WTC11 (cell line): ENCODE measurements around the gene ST6GALNAC1.

Experiments used
- CREB1 ChIP-seq: sonication (generic); formaldehyde crosslinking; IDR thresholded peaks from 2 replicates; pipeline ENCODE4 v1.8.0; 2023; ENCODE audit warnings: mild to moderate bottlenecking, missing genetic modification reagents
- IRF2 ChIP-seq: sonication (generic); formaldehyde crosslinking; IDR thresholded peaks from 2 replicates; pipeline ENCODE4 v1.8.0; 2022; ENCODE audit warnings: low read depth, missing genetic modification reagents, borderline replicate concordance
- NR2C2 ChIP-seq: sonication (generic); formaldehyde crosslinking; IDR thresholded peaks from 2 replicates; pipeline ENCODE4 v1.8.0; 2022; ENCODE audit warnings: mild to moderate bottlenecking, missing genetic modification reagents
- PRRX2 ChIP-seq: fragments of 250-450 bp; sonication (Bioruptor Pico); IDR thresholded peaks from 2 replicates; pipeline ENCODE4 v1.8.0; 2021; ENCODE audit warnings: mild to moderate bottlenecking
- ZBTB21 ChIP-seq: sonication (generic); formaldehyde crosslinking; IDR thresholded peaks from 2 replicates; pipeline ENCODE4 v1.8.1; 2023; ENCODE audit warnings: mild to moderate bottlenecking, missing genetic modification reagents, borderline replicate concordance
- TF ChIP-seq, protein P1 (sequence below): sonication (generic); formaldehyde crosslinking; IDR thresholded peaks from 2 replicates; pipeline ENCODE4 v1.8.0; 2022; ENCODE audit warnings: mild to moderate bottlenecking, missing genetic modification reagents
- TF ChIP-seq, protein P2 (sequence below): fragments of 200-600 bp; IDR thresholded peaks from 2 replicates; pipeline ENCODE4 v1.8.0; 2022; ENCODE audit warnings: antibody characterized with exemption
- TF ChIP-seq, protein P3 (sequence below): sonication (generic); formaldehyde crosslinking; IDR thresholded peaks from 2 replicates; pipeline ENCODE4 v1.8.1; 2023; ENCODE audit warnings: mild to moderate bottlenecking, missing genetic modification reagents, moderate library complexity
- TF ChIP-seq, protein P4 (sequence below): sonication (generic); formaldehyde crosslinking; IDR thresholded peaks from 2 replicates; pipeline ENCODE4 v1.8.0; 2022; ENCODE audit warnings: missing genetic modification reagents
- TF ChIP-seq, protein P5 (sequence below): sonication (generic); formaldehyde crosslinking; IDR thresholded peaks from 2 replicates; pipeline ENCODE4 v1.8.1; 2023; ENCODE audit warnings: mild to moderate bottlenecking, missing genetic modification reagents, borderline replicate concordance
- TF ChIP-seq, protein P6 (sequence below): sonication (generic); formaldehyde crosslinking; IDR thresholded peaks from 2 replicates; pipeline ENCODE4 v1.8.1; 2022; ENCODE audit warnings: mild to moderate bottlenecking, moderate library complexity, missing genetic modification reagents

DNA sequence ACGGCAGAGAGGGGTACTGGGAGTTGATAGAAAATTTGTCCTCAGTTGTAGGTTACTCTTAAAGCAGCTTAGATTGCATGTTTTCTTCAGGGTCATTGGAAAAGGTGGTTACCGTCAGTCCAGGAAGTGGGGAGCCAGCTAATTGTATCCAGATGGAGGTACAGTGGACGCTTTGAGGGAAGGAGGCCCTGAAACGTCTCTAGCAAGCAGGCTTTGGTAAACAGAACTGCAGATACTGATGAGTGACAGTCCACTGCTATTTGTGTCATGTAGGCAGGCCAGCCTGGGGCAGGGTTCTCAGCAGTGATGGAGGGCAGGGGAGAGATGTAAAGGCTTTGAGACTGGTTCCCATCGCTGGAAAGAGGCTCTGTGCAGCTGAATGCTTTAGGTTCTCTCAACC lies 30.2 kb upstream of the ST6GALNAC1 start:
- TF ChIP-seq, protein P1, sequence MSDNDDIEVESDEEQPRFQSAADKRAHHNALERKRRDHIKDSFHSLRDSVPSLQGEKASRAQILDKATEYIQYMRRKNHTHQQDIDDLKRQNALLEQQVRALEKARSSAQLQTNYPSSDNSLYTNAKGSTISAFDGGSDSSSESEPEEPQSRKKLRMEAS = no peak
- TF ChIP-seq, protein P2, sequence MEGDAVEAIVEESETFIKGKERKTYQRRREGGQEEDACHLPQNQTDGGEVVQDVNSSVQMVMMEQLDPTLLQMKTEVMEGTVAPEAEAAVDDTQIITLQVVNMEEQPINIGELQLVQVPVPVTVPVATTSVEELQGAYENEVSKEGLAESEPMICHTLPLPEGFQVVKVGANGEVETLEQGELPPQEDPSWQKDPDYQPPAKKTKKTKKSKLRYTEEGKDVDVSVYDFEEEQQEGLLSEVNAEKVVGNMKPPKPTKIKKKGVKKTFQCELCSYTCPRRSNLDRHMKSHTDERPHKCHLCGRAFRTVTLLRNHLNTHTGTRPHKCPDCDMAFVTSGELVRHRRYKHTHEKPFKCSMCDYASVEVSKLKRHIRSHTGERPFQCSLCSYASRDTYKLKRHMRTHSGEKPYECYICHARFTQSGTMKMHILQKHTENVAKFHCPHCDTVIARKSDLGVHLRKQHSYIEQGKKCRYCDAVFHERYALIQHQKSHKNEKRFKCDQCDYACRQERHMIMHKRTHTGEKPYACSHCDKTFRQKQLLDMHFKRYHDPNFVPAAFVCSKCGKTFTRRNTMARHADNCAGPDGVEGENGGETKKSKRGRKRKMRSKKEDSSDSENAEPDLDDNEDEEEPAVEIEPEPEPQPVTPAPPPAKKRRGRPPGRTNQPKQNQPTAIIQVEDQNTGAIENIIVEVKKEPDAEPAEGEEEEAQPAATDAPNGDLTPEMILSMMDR = no peak
- TF ChIP-seq, protein P3, sequence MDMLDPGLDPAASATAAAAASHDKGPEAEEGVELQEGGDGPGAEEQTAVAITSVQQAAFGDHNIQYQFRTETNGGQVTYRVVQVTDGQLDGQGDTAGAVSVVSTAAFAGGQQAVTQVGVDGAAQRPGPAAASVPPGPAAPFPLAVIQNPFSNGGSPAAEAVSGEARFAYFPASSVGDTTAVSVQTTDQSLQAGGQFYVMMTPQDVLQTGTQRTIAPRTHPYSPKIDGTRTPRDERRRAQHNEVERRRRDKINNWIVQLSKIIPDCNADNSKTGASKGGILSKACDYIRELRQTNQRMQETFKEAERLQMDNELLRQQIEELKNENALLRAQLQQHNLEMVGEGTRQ = no peak
- TF ChIP-seq NR2C2 (CRISPR knock-in tag) (no peak), IRF2 (no peak), CREB1 (CRISPR knock-in tag) (no peak), ZBTB21 (CRISPR knock-in tag) (no peak), PRRX2 (CRISPR knock-in tag) (no peak)
- TF ChIP-seq, protein P4, sequence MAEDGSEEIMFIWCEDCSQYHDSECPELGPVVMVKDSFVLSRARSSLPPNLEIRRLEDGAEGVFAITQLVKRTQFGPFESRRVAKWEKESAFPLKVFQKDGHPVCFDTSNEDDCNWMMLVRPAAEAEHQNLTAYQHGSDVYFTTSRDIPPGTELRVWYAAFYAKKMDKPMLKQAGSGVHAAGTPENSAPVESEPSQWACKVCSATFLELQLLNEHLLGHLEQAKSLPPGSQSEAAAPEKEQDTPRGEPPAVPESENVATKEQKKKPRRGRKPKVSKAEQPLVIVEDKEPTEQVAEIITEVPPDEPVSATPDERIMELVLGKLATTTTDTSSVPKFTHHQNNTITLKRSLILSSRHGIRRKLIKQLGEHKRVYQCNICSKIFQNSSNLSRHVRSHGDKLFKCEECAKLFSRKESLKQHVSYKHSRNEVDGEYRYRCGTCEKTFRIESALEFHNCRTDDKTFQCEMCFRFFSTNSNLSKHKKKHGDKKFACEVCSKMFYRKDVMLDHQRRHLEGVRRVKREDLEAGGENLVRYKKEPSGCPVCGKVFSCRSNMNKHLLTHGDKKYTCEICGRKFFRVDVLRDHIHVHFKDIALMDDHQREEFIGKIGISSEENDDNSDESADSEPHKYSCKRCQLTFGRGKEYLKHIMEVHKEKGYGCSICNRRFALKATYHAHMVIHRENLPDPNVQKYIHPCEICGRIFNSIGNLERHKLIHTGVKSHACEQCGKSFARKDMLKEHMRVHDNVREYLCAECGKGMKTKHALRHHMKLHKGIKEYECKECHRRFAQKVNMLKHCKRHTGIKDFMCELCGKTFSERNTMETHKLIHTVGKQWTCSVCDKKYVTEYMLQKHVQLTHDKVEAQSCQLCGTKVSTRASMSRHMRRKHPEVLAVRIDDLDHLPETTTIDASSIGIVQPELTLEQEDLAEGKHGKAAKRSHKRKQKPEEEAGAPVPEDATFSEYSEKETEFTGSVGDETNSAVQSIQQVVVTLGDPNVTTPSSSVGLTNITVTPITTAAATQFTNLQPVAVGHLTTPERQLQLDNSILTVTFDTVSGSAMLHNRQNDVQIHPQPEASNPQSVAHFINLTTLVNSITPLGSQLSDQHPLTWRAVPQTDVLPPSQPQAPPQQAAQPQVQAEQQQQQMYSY (CRISPR knock-in tag) = no peak
- TF ChIP-seq, protein P5, sequence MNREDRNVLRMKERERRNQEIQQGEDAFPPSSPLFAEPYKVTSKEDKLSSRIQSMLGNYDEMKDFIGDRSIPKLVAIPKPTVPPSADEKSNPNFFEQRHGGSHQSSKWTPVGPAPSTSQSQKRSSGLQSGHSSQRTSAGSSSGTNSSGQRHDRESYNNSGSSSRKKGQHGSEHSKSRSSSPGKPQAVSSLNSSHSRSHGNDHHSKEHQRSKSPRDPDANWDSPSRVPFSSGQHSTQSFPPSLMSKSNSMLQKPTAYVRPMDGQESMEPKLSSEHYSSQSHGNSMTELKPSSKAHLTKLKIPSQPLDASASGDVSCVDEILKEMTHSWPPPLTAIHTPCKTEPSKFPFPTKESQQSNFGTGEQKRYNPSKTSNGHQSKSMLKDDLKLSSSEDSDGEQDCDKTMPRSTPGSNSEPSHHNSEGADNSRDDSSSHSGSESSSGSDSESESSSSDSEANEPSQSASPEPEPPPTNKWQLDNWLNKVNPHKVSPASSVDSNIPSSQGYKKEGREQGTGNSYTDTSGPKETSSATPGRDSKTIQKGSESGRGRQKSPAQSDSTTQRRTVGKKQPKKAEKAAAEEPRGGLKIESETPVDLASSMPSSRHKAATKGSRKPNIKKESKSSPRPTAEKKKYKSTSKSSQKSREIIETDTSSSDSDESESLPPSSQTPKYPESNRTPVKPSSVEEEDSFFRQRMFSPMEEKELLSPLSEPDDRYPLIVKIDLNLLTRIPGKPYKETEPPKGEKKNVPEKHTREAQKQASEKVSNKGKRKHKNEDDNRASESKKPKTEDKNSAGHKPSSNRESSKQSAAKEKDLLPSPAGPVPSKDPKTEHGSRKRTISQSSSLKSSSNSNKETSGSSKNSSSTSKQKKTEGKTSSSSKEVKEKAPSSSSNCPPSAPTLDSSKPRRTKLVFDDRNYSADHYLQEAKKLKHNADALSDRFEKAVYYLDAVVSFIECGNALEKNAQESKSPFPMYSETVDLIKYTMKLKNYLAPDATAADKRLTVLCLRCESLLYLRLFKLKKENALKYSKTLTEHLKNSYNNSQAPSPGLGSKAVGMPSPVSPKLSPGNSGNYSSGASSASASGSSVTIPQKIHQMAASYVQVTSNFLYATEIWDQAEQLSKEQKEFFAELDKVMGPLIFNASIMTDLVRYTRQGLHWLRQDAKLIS (CRISPR knock-in tag) = no peak
- TF ChIP-seq, protein P6, sequence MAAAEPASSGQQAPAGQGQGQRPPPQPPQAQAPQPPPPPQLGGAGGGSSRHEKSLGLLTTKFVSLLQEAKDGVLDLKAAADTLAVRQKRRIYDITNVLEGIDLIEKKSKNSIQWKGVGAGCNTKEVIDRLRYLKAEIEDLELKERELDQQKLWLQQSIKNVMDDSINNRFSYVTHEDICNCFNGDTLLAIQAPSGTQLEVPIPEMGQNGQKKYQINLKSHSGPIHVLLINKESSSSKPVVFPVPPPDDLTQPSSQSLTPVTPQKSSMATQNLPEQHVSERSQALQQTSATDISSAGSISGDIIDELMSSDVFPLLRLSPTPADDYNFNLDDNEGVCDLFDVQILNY = no peak
